CD4-positive, alpha-beta T cell treated with Interleukin-15 for 4 hours (primary cell): ENCODE data around the gene RHD.
"Not testable (repeated sequence)": the region's sequence is repeated elsewhere in the genome, so short reads cannot be mapped to it uniquely, and the experiment has no call there.

Experiments
- DNase-seq: peaks from one replicate; pipeline ENCODE4 v3.0.0-alpha.2; 2020; ENCODE audit warnings: low spot score

Gene RHD

GRCh38 chr1:25257196-25257595 is 15.1 kb upstream of the RHD start:
- DNase-seq, result no peak

GRCh38 chr1:25259813-25260212 is 12.5 kb upstream of the RHD start:
- not testable (repeated sequence) for DNase-seq

GRCh38 chr1:25260336-25260735 is 12.0 kb upstream of the RHD start:
- not testable (repeated sequence) for DNase-seq

GRCh38 chr1:25266554-25267287 is 5.6 kb upstream of the RHD start:
- DNase-seq, result not testable (repeated sequence)

- DNase-seq, result peak; percentile 85
Observed at GRCh38 chr1:25267288-25268142, 4.8 kb upstream of the RHD start.

GRCh38 chr1:25268143-25268760 is 4.1 kb upstream of the RHD start:
- DNase-seq, result not testable (repeated sequence)

- DNase-seq, result not testable (repeated sequence)
Observed at GRCh38 chr1:25275648-25276047, 3.3 kb downstream of the RHD start.

GRCh38 chr1:25277295-25277694 is 5.0 kb downstream of the RHD start:
- not testable (repeated sequence) for DNase-seq

- not testable (repeated sequence) for DNase-seq
Observed at GRCh38 chr1:25278358-25278757, 6.0 kb downstream of the RHD start.

- DNase-seq, result not testable (repeated sequence)
Observed at GRCh38 chr1:25278790-25279189, 6.5 kb downstream of the RHD start.

- DNase-seq, result not testable (repeated sequence)
Observed at GRCh38 chr1:25279693-25280111, 7.4 kb downstream of the RHD start.

- not testable (repeated sequence) for DNase-seq
Observed at GRCh38 chr1:25285862-25286261, 13.6 kb downstream of the RHD start.

- not testable (repeated sequence) for DNase-seq
Observed at GRCh38 chr1:25287164-25287563, 14.9 kb downstream of the RHD start.

- DNase-seq, result not testable (repeated sequence)
Observed at GRCh38 chr1:25288573-25289101, 16.3 kb downstream of the RHD start.

- not testable (repeated sequence) for DNase-seq
Observed at GRCh38 chr1:25290043-25290442, 17.7 kb downstream of the RHD start.

GRCh38 chr1:25293426-25293825 is 21.1 kb downstream of the RHD start:
- not testable (repeated sequence) for DNase-seq

GRCh38 chr1:25294889-25295826 is 22.8 kb downstream of the RHD start:
- not testable (repeated sequence) for DNase-seq

- not testable (repeated sequence) for DNase-seq
Observed at GRCh38 chr1:25296501-25296900, 24.2 kb downstream of the RHD start.

- not testable (repeated sequence) for DNase-seq
Observed at GRCh38 chr1:25300729-25301128, 28.4 kb downstream of the RHD start.

- not testable (repeated sequence) for DNase-seq
Observed at GRCh38 chr1:25302330-25302729, 30.0 kb downstream of the RHD start.

GRCh38 chr1:25304936-25305335 is 32.6 kb downstream of the RHD start:
- DNase-seq, result not testable (repeated sequence)
